Esophagus (tissue), 2 donors: Measurements from ENCODE around the gene PDE2A. TPM values are rescaled to one million over a fixed set of nuclear protein-coding genes. Genes with fewer than 3 reads are reported as not detected.

Experiments
- H3K27ac ChIP-seq, 2 donors: one replicate each; pipeline ENCODE4 v1.5.1; 2013; ENCODE audit warnings: low read depth in 2 of 2, mild to moderate bottlenecking in 2 of 2, inconsistent platforms in 1 of 2, low read length in 1 of 2, moderate library complexity in 1 of 2
- H3K27me3 ChIP-seq, 2 donors: one replicate each; pipeline ENCODE4 v1.6.1; 2013; ENCODE audit warnings: low read length in 2 of 2, control low read depth in 1 of 2, mild to moderate bottlenecking in 1 of 2; ENCODE audit not compliant: insufficient read depth in 2 of 2, control insufficient read depth in 1 of 2
- H3K36me3 ChIP-seq, 2 donors: one replicate each; pipeline ENCODE4 v1.6.1; 2013; ENCODE audit warnings: low read length in 1 of 2; ENCODE audit not compliant: control insufficient read depth in 2 of 2, insufficient read depth in 2 of 2
- H3K4me1 ChIP-seq, 2 donors: one replicate each; pipeline ENCODE4 v1.6.1; 2013; ENCODE audit warnings: low read length in 1 of 2; ENCODE audit not compliant: control insufficient read depth in 2 of 2, insufficient read depth in 2 of 2
- H3K4me3 ChIP-seq, 2 donors: one replicate each; pipeline ENCODE4 v1.5.1; 2013; ENCODE audit warnings: low read length in 2 of 2, mild to moderate bottlenecking in 2 of 2, low read depth in 1 of 2, moderate library complexity in 1 of 2
- H3K9me3 ChIP-seq, 2 donors: one replicate each; pipeline ENCODE4 v1.6.1; 2013; ENCODE audit warnings: mild to moderate bottlenecking in 2 of 2, low read depth in 1 of 2, low read length in 1 of 2, moderate library complexity in 1 of 2; ENCODE audit not compliant: control insufficient read depth in 2 of 2, insufficient read depth in 1 of 2
- WGBS, 2 donors: extraction: QIAGEN DNeasy Blood & Tissue Kit; methylation state at CpG; one replicate each; pipeline ENCODE4 v1.1.7; 2013; 5-methylcytosine and 5-hydroxymethylcytosine counted together
- polyA plus RNA-seq, 2 donors: library from polyadenylated mRNA; stranded (reverse); fragments of 200-250 nt; gene quantifications; one replicate each; pipeline ENCODE4 v1.2.3, GENCODE V29; 2013
- donor health status: healthy with polysubstance abuse.
- donor health status: Bipolar disorder and iron deficiency.

The PDE2A gene
- polyA plus RNA-seq, 2 donors = 6.9 to 7.6 TPM

GRCh38 chr11:72591023-72591422, 83.2 kb downstream of the PDE2A start:
- no peaks in the 10 kb centered on the region for H3K27me3 ChIP-seq
- H3K36me3 ChIP-seq = no peaks in the 10 kb centered on the region
- no peak overlapping the region for H3K27ac ChIP-seq
- no peak overlapping the region for H3K4me3 ChIP-seq
- H3K9me3 ChIP-seq = no peaks in the 10 kb centered on the region
- H3K4me1 ChIP-seq = peaks cover 0 to 2% of the 10 kb centered on the region in 2 donors
- 65 to 70% methylated on average over 5 of the region's 5 CpGs for WGBS, 2 donors

GRCh38 chr11:72589802-72590761, 84.1 kb downstream of the PDE2A start:
- Histone ChIP-seq H3K27ac (no peak overlapping the region), H3K9me3 (no peaks in the 10 kb centered on the region), H3K27me3 (no peaks in the 10 kb centered on the region), H3K4me3 (peak overlapping the region in 1 of 2 donors; percentile 7), H3K4me1 (peaks cover 0 to 2% of the 10 kb centered on the region in 2 donors), H3K36me3 (no peaks in the 10 kb centered on the region)
- 15 to 23% methylated on average over 47 to 74 of the region's 74 CpGs for WGBS, 2 donors

GRCh38 chr11:72588421-72589410, 85.5 kb downstream of the PDE2A start:
- no peak overlapping the region for H3K4me3 ChIP-seq

GRCh38 chr11:72587696-72588095, 86.5 kb downstream of the PDE2A start:
- Histone ChIP-seq H3K36me3 (no peaks in the 10 kb centered on the region), H3K27ac (no peak overlapping the region), H3K4me1 (peaks cover 2 to 4% of the 10 kb centered on the region in 2 donors), H3K27me3 (no peaks in the 10 kb centered on the region), H3K4me3 (no peak overlapping the region), H3K9me3 (no peaks in the 10 kb centered on the region)
- WGBS, 2 donors = 86 to 90% methylated on average over 1 of the region's 1 CpG

More at GRCh38 chr11:72588421-72589410, 85.5 kb downstream of the PDE2A start:
- H3K36me3 ChIP-seq = no peaks in the 10 kb centered on the region
- no peaks in the 10 kb centered on the region for H3K9me3 ChIP-seq
- 83 to 87% methylated on average over 7 of the region's 7 CpGs for WGBS, 2 donors
- H3K27me3 ChIP-seq = no peaks in the 10 kb centered on the region
- H3K27ac ChIP-seq = no peak overlapping the region
- H3K4me1 ChIP-seq = peaks cover 2 to 4% of the 10 kb centered on the region in 2 donors

- Histone ChIP-seq H3K27me3 (no peaks in the 10 kb centered on the region), H3K9me3 (no peaks in the 10 kb centered on the region), H3K27ac (no peak overlapping the region), H3K36me3 (peaks cover 0 to 3% of the 10 kb centered on the region in 2 donors), H3K4me1 (peaks cover 2 to 4% of the 10 kb centered on the region in 2 donors), H3K4me3 (no peak overlapping the region)
- 84 to 87% methylated on average over 7 of the region's 7 CpGs for WGBS, 2 donors
Observed at GRCh38 chr11:72586321-72587090, 87.7 kb downstream of the PDE2A start.

GRCh38 chr11:72585762-72586311, 88.4 kb downstream of the PDE2A start:
- Histone ChIP-seq H3K36me3 (peaks cover 0 to 4% of the 10 kb centered on the region in 2 donors), H3K9me3 (no peaks in the 10 kb centered on the region), H3K27ac (no peak overlapping the region), H3K4me3 (no peak overlapping the region), H3K4me1 (peaks cover 2 to 4% of the 10 kb centered on the region in 2 donors), H3K27me3 (no peaks in the 10 kb centered on the region)
- WGBS, 2 donors = 11% methylated on average over 15 of the region's 15 CpGs

GRCh38 chr11:72584939-72585597, 89.2 kb downstream of the PDE2A start:
- Histone ChIP-seq H3K36me3 (peaks cover 0 to 4% of the 10 kb centered on the region in 2 donors), H3K4me1 (peaks cover 2 to 4% of the 10 kb centered on the region in 2 donors), H3K27me3 (no peaks in the 10 kb centered on the region), H3K4me3 (no peak overlapping the region), H3K27ac (no peak overlapping the region), H3K9me3 (no peaks in the 10 kb centered on the region)
- WGBS, 2 donors = 36 to 46% methylated on average over 12 of the region's 12 CpGs

- no peaks in the 10 kb centered on the region for H3K27me3 ChIP-seq
- H3K4me3 ChIP-seq = no peak overlapping the region
- H3K27ac ChIP-seq = no peak overlapping the region
- H3K4me1 ChIP-seq = peaks cover 0 to 4% of the 10 kb centered on the region in 2 donors
- peaks cover 0 to 4% of the 10 kb centered on the region in 2 donors for H3K36me3 ChIP-seq
- 21 to 22% methylated on average over 57 to 59 of the region's 59 CpGs for whole genome bisulfite sequencing, 2 donors
- H3K9me3 ChIP-seq = no peaks in the 10 kb centered on the region
Observed at GRCh38 chr11:72584293-72584938, 89.8 kb downstream of the PDE2A start.
